Uterus (tissue), 4 donors: ENCODE results near the gene MAPK10. TPM values are rescaled to one million over a fixed set of nuclear protein-coding genes. Genes with fewer than 3 reads are reported as not detected.

Experiments used
- DNase-seq, 2 donors: peaks; one replicate each; pipeline ENCODE4 v3.0.0-alpha.2; 2019 to 2020
- H3K27ac ChIP-seq, 2 donors: fragments of 200-600 bp; sonication (generic); 1 replicate in 1 of 2; 2 replicates in 1 of 2; pipeline ENCODE4 v1.5.1; 2016 to 2018
- H3K27me3 ChIP-seq, 2 donors: fragments of 200-600 bp; sonication (generic); one replicate each; pipeline ENCODE4 v1.5.1; 2018 to 2019; ENCODE audit warnings: control low read depth in 1 of 2
- H3K36me3 ChIP-seq, 2 donors: fragments of 200-600 bp; sonication (generic); one replicate each; pipeline ENCODE4 v1.5.1; 2019; ENCODE audit warnings: control low read depth in 1 of 2
- H3K4me1 ChIP-seq, 2 donors: fragments of 200-600 bp; sonication (generic); one replicate each; pipeline ENCODE4 v1.5.1; 2018 to 2019; ENCODE audit warnings: control low read depth in 1 of 2
- H3K4me3 ChIP-seq, 2 donors: fragments of 200-600 bp; sonication (generic); 1 replicate in 1 of 2; 2 replicates in 1 of 2; pipeline ENCODE4 v1.5.1; 2018 to 2019; ENCODE audit warnings: mild to moderate bottlenecking in 1 of 2
- H3K9me3 ChIP-seq, 2 donors: fragments of 200-600 bp; sonication (generic); one replicate each; pipeline ENCODE4 v1.5.1; 2019; ENCODE audit warnings: control low read depth in 1 of 2
- POLR2A ChIP-seq, 2 donors: fragments of 450-650 bp; IDR thresholded peaks; one replicate each; pipeline ENCODE4 v1.6.1; 2016; ENCODE audit warnings: antibody characterized with exemption in 2 of 2, mild to moderate bottlenecking in 1 of 2, moderate library complexity in 1 of 2
- intact Hi-C: fragments of 100-400 bp; cut with DNase I; formaldehyde crosslinking; loops from one replicate; pipeline ENCODE4 v1.15.1; 2023; ENCODE audit warnings: low total_unique reads
- total RNA-seq, 4 donors: library from RNA; depleted of rRNA in 3 of 4; stranded (reverse); fragments of >200 nt in 3 of 4; gene quantifications; one replicate each; pipeline versions ENCODE4 v1.1.0 to v1.2.4, GENCODE V29; 2014 to 2023
- TF ChIP-seq, protein P1 (sequence below), 4 experiments: fragments of 200-600 bp in 2 of 4; fragments of 450-650 bp in 2 of 4; sonication (generic) in 2 of 4; IDR thresholded peaks; one replicate each; pipeline ENCODE4 v1.5.1; 2016 to 2019; ENCODE audit warnings: antibody characterized with exemption in 4 of 4, mild to moderate bottlenecking in 2 of 4, moderate library complexity in 1 of 4
- donor health status: DM: yes; HTN: yes; CAD: no.

Gene MAPK10
- total RNA-seq, 4 donors from 2014 or later: 38.2 to 144 (median 73.0) TPM

DNA sequence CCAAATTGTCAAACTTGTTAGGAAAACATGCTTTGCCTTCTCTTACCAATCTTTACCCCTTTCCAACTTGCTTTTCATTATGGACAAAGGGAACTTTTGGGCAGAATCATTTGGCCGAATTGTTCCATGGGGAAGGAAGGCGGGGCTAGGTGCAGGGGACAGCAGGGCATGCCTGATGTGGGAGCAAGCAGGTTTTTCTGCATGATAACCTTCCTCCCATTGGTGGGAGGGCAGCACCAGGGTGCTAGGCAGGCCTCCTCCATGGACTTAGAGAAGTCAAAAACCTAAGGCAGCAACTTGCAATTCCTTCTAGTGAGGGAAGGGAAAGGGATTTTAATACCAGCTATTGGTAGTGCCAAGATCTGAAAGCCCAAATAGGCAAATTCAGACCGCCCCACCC lies 260.5 kb downstream of the MAPK10 start:
- Histone ChIP-seq H3K36me3 (no peaks in the 10 kb centered on the region), H3K4me3 (no peak overlapping the region), H3K4me1 (no peaks in the 10 kb centered on the region), H3K27ac (no peak overlapping the region), H3K27me3 (no peaks in the 10 kb centered on the region), H3K9me3 (no peaks in the 10 kb centered on the region)
- TF ChIP-seq, protein P1, sequence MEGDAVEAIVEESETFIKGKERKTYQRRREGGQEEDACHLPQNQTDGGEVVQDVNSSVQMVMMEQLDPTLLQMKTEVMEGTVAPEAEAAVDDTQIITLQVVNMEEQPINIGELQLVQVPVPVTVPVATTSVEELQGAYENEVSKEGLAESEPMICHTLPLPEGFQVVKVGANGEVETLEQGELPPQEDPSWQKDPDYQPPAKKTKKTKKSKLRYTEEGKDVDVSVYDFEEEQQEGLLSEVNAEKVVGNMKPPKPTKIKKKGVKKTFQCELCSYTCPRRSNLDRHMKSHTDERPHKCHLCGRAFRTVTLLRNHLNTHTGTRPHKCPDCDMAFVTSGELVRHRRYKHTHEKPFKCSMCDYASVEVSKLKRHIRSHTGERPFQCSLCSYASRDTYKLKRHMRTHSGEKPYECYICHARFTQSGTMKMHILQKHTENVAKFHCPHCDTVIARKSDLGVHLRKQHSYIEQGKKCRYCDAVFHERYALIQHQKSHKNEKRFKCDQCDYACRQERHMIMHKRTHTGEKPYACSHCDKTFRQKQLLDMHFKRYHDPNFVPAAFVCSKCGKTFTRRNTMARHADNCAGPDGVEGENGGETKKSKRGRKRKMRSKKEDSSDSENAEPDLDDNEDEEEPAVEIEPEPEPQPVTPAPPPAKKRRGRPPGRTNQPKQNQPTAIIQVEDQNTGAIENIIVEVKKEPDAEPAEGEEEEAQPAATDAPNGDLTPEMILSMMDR (IDR thresholded peaks at IDR 0.05): no peak
- no peak for TF ChIP-seq POLR2A (IDR thresholded peaks at IDR 0.05)
- DNase-seq: no peak
- intact Hi-C loops: no loop called here

DNA sequence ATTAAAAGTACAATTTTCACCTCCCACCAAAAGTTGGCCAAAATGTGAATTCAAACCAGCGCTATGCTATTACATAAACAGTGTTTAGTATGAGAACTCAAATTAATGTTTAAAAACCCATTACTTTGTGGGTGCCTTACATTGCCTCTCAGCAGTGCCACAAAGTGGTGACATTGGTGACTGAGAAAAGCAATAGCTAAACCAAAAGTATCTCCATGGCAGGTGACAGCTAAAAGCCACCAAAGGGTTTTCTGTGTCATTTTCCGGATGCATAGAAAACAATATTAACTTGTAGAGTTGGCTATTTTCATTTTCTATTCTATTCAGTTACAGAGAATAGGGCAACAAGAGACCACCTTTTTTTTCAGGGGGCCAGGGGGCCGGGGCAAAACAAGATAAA lies 261.2 kb downstream of the MAPK10 start:
- Histone ChIP-seq H3K4me3 (no peak overlapping the region), H3K4me1 (no peaks in the 10 kb centered on the region), H3K9me3 (no peaks in the 10 kb centered on the region), H3K36me3 (no peaks in the 10 kb centered on the region), H3K27ac (no peak overlapping the region), H3K27me3 (no peaks in the 10 kb centered on the region)
- TF ChIP-seq, protein P1 (IDR thresholded peaks at IDR 0.05): no peak
- TF ChIP-seq POLR2A (IDR thresholded peaks at IDR 0.05): no peak
- DNase-seq: no peak
- intact Hi-C loops: no loop called here

DNA sequence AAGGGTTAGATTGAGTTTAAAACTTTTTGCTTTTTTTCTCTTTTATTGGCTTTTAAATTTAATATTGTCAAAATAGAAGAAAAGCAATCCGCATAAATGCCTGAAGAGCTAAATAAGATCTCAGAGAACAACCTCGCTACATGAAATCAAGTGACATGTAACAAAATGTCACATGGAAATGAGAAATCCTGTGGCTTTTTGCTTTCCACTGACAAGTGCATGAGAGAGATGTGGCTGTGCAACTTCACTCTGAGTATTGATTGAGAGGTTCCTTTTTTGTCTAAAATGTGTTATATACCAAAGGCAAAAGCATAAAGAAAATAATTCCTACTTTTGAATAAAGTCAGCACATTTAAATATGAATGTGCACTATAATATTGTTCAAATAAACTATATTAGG lies 263.5 kb downstream of the MAPK10 start:
- Histone ChIP-seq H3K27me3 (no peaks in the 10 kb centered on the region), H3K27ac (no peak overlapping the region), H3K4me3 (no peak overlapping the region), H3K36me3 (no peaks in the 10 kb centered on the region), H3K9me3 (no peaks in the 10 kb centered on the region), H3K4me1 (no peaks in the 10 kb centered on the region)
- intact Hi-C loops: no loop called here
- TF ChIP-seq, protein P1 (IDR thresholded peaks at IDR 0.05): no peak
- no peak for TF ChIP-seq POLR2A (IDR thresholded peaks at IDR 0.05)
- DNase-seq: no peak

DNA sequence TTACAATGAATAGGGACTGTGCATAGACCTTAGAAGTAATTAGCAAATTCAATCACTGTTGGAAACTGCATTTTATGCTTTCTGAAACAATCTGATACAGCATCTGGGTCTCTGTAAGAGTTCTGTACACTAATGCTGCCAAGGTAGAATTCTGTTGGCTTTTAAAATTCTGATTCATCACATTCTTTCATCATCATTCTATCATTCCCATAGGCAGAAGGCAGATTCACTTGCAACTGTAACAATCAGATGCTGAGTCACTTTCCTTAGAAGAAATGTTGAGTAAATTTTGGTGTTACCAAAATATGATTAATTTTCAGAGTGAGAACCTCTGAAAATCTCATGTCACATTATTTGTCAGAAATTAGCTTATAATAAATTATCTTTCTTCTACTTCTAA lies 267.2 kb downstream of the MAPK10 start:
- no peak overlapping the region for H3K4me3 ChIP-seq
- H3K4me1 ChIP-seq: no peaks in the 10 kb centered on the region
- no peak for DNase-seq
- no peaks in the 10 kb centered on the region for H3K27me3 ChIP-seq
- TF ChIP-seq POLR2A (IDR thresholded peaks at IDR 0.05): no peak
- TF ChIP-seq, protein P1 (IDR thresholded peaks at IDR 0.05): no peak
- intact Hi-C loops: no loop called here
- no peak overlapping the region for H3K27ac ChIP-seq
- no peaks in the 10 kb centered on the region for H3K36me3 ChIP-seq
- H3K9me3 ChIP-seq: no peaks in the 10 kb centered on the region

DNA sequence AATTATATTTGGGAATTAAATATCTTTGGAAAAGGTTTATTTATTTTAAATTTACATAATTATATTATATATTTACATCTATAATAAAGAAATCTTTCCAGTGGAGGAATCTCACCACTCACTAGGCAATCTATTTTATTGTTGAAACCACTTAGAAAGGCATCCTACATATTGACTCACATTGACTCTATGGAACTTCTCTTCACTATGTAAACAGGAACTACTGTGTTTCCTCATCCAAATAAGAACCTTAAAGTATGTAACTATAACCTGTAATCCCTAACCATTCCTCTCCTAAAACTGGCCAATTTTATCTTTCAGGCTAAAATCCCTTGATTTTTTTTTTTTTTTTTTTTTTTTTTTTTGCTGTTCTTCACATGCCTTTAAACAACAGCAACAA lies 268.7 kb downstream of the MAPK10 start:
- intact Hi-C loops: no loop called here
- no peak for DNase-seq
- H3K36me3 ChIP-seq: no peaks in the 10 kb centered on the region
- TF ChIP-seq, protein P1 (IDR thresholded peaks at IDR 0.05): no peak
- no peak for TF ChIP-seq POLR2A (IDR thresholded peaks at IDR 0.05)
- H3K27ac ChIP-seq: no peak overlapping the region
- no peak overlapping the region for H3K4me3 ChIP-seq
- H3K9me3 ChIP-seq: no peaks in the 10 kb centered on the region
- no peaks in the 10 kb centered on the region for H3K27me3 ChIP-seq
- no peaks in the 10 kb centered on the region for H3K4me1 ChIP-seq
